Measurements from ENCODE around the gene VSTM2B. TPM values are rescaled to one million over a fixed set of nuclear protein-coding genes. Genes with fewer than 3 reads are reported as not detected.

The VSTM2B gene
- total and polyA plus RNA-seq, 4 donors = not detected

DNA sequence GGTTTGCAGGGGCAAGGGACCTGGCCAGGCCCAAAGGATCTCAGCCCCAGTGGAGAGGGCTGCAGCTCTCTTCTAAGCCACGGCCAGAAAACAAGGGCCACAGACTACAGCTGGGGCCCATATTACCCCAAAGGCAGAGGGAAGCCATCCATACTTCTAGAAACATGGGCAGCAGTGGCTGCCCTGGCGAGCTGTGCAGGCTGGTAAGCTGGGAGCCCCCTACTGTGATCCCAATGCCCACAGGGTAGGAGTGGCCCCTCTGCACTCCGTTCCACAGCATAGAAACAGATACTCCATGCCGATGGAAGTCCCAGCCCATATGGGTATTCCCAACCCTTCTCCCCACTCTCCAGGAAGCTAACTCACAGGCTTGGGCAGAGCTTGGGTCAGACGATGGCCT is 25.1 kb downstream of the VSTM2B start (continued):
- TF ChIP-seq, protein P1, sequence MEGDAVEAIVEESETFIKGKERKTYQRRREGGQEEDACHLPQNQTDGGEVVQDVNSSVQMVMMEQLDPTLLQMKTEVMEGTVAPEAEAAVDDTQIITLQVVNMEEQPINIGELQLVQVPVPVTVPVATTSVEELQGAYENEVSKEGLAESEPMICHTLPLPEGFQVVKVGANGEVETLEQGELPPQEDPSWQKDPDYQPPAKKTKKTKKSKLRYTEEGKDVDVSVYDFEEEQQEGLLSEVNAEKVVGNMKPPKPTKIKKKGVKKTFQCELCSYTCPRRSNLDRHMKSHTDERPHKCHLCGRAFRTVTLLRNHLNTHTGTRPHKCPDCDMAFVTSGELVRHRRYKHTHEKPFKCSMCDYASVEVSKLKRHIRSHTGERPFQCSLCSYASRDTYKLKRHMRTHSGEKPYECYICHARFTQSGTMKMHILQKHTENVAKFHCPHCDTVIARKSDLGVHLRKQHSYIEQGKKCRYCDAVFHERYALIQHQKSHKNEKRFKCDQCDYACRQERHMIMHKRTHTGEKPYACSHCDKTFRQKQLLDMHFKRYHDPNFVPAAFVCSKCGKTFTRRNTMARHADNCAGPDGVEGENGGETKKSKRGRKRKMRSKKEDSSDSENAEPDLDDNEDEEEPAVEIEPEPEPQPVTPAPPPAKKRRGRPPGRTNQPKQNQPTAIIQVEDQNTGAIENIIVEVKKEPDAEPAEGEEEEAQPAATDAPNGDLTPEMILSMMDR (IDR thresholded peaks at IDR 0.05; ENCODE audit: low read depth, low read length, missing input control) = no peak
- TF ChIP-seq FOXA2 (IDR thresholded peaks at IDR 0.05) (no peak), GABPA (IDR thresholded peaks at IDR 0.05 in 1 of 2, conservative IDR thresholded peaks at IDR 0.05 in 1 of 2) (no peak), JUND (IDR thresholded peaks at IDR 0.05) (no peak), FOXA1 (IDR thresholded peaks at IDR 0.05) (no peak), TAF1 (conservative IDR thresholded peaks at IDR 0.05) (no peak)
- TF ChIP-seq, protein P2, sequence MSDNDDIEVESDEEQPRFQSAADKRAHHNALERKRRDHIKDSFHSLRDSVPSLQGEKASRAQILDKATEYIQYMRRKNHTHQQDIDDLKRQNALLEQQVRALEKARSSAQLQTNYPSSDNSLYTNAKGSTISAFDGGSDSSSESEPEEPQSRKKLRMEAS (IDR thresholded peaks at IDR 0.05) = no peak

DNA sequence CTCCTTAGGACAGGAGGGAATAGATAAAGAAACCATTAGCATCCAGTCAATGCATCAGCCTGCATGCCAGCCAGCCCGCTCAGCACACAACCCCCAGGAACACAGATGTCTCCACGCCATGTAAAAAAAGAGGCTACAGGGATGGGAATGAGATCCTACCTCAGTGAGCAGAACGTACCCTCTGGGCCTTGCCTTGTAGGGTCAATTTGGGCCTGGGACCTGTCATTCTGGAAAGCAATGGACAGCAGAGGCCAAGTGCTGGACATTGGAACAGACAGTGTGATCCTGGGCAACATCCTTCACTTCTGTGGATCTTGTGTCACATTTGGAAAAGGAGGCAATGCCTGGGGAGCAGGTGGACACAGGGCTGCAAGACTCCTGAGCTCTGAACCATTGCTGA is 26.0 kb downstream of the VSTM2B start:
- H3K27ac ChIP-seq (ENCODE audit: low read depth in 1 of 2, low read length in 2 of 2) = no peak overlapping the region
- H3K4me1 ChIP-seq (ENCODE audit: control insufficient read depth in 4 of 4, insufficient read depth in 4 of 4, low read length in 3 of 4) = no peaks in the 10 kb centered on the region
- no peak overlapping the region for H3K9ac ChIP-seq (ENCODE audit: low read depth in 1 of 2, low read length in 2 of 2)
- H3K9me3 ChIP-seq (ENCODE audit: control insufficient read depth in 4 of 4, low read length in 3 of 4) = no peaks in the 10 kb centered on the region
- H3K27me3 ChIP-seq (ENCODE audit: control insufficient read depth in 4 of 4, insufficient read depth in 4 of 4, low read length in 3 of 4) = no peaks in the 10 kb centered on the region
- WGBS = 72% methylated on average over 3 of the region's 3 CpGs
- no peak overlapping the region for H3K4me3 ChIP-seq (ENCODE audit: low read depth in 1 of 3, low read length in 3 of 3)
- TF ChIP-seq, protein P3, sequence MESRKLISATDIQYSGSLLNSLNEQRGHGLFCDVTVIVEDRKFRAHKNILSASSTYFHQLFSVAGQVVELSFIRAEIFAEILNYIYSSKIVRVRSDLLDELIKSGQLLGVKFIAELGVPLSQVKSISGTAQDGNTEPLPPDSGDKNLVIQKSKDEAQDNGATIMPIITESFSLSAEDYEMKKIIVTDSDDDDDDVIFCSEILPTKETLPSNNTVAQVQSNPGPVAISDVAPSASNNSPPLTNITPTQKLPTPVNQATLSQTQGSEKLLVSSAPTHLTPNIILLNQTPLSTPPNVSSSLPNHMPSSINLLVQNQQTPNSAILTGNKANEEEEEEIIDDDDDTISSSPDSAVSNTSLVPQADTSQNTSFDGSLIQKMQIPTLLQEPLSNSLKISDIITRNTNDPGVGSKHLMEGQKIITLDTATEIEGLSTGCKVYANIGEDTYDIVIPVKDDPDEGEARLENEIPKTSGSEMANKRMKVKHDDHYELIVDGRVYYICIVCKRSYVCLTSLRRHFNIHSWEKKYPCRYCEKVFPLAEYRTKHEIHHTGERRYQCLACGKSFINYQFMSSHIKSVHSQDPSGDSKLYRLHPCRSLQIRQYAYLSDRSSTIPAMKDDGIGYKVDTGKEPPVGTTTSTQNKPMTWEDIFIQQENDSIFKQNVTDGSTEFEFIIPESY (IDR thresholded peaks at IDR 0.05) = no peak
- TF ChIP-seq EGR1 (IDR thresholded peaks at IDR 0.05; ENCODE audit: low read depth in 2 of 2) (no peak), TAF1 (conservative IDR thresholded peaks at IDR 0.05) (no peak), HNF4A (conservative IDR thresholded peaks at IDR 0.05) (no peak), HNF4G (IDR thresholded peaks at IDR 0.05) (no peak), FOXA1 (IDR thresholded peaks at IDR 0.05) (no peak), FOXA2 (IDR thresholded peaks at IDR 0.05) (no peak), RAD21 (IDR thresholded peaks at IDR 0.05) (no peak), YY1 (IDR thresholded peaks at IDR 0.05) (no peak), GABPA (IDR thresholded peaks at IDR 0.05 in 1 of 2, conservative IDR thresholded peaks at IDR 0.05 in 1 of 2) (no peak), JUND (IDR thresholded peaks at IDR 0.05) (no peak), NR2F2 (IDR thresholded peaks at IDR 0.05) (no peak), SP1 (IDR thresholded peaks at IDR 0.05) (no peak), RXRA (IDR thresholded peaks at IDR 0.05) (no peak)
- TF ChIP-seq, protein P4, sequence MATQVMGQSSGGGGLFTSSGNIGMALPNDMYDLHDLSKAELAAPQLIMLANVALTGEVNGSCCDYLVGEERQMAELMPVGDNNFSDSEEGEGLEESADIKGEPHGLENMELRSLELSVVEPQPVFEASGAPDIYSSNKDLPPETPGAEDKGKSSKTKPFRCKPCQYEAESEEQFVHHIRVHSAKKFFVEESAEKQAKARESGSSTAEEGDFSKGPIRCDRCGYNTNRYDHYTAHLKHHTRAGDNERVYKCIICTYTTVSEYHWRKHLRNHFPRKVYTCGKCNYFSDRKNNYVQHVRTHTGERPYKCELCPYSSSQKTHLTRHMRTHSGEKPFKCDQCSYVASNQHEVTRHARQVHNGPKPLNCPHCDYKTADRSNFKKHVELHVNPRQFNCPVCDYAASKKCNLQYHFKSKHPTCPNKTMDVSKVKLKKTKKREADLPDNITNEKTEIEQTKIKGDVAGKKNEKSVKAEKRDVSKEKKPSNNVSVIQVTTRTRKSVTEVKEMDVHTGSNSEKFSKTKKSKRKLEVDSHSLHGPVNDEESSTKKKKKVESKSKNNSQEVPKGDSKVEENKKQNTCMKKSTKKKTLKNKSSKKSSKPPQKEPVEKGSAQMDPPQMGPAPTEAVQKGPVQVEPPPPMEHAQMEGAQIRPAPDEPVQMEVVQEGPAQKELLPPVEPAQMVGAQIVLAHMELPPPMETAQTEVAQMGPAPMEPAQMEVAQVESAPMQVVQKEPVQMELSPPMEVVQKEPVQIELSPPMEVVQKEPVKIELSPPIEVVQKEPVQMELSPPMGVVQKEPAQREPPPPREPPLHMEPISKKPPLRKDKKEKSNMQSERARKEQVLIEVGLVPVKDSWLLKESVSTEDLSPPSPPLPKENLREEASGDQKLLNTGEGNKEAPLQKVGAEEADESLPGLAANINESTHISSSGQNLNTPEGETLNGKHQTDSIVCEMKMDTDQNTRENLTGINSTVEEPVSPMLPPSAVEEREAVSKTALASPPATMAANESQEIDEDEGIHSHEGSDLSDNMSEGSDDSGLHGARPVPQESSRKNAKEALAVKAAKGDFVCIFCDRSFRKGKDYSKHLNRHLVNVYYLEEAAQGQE (IDR thresholded peaks at IDR 0.05) = no peak
- TF ChIP-seq, protein P1 (IDR thresholded peaks at IDR 0.05; ENCODE audit: low read depth, low read length, missing input control) = no peak
- TF ChIP-seq, protein P2 (IDR thresholded peaks at IDR 0.05) = no peak
- TF ChIP-seq, protein P5, sequence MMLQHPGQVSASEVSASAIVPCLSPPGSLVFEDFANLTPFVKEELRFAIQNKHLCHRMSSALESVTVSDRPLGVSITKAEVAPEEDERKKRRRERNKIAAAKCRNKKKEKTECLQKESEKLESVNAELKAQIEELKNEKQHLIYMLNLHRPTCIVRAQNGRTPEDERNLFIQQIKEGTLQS (IDR thresholded peaks at IDR 0.05) = no peak
- H3K36me3 ChIP-seq (ENCODE audit: control insufficient read depth in 4 of 4, insufficient read depth in 3 of 4, low read depth in 1 of 4, low read length in 3 of 4) = no peaks in the 10 kb centered on the region
- no peak for DNase-seq (ENCODE audit: low spot score)
